Adrenal gland (tissue), 5 donors: ENCODE results near the gene RMI2.

Source experiments
- POLR2A ChIP-seq, 2 donors: fragments of 450-650 bp; IDR thresholded peaks; one replicate each; pipeline ENCODE4 v1.6.1; 2017; ENCODE audit warnings: antibody characterized with exemption in 2 of 2, mild to moderate bottlenecking in 2 of 2, moderate library complexity in 1 of 2
- TF ChIP-seq, protein P1 (sequence below), 6 experiments: fragments of 450-650 bp in 4 of 6; fragments of 200-600 bp in 2 of 6; sonication (generic) in 1 of 6; IDR thresholded peaks; 1 replicate in 5 of 6; 2 replicates in 1 of 6; pipeline versions ENCODE4 v1.5.1 to v1.8.0; 2016 to 2021; ENCODE audit warnings: antibody characterized with exemption in 6 of 6, mild to moderate bottlenecking in 2 of 6, moderate library complexity in 1 of 6
- donor health status: DM: no; HTN: no; CAD: no.

- TF ChIP-seq, protein P1, sequence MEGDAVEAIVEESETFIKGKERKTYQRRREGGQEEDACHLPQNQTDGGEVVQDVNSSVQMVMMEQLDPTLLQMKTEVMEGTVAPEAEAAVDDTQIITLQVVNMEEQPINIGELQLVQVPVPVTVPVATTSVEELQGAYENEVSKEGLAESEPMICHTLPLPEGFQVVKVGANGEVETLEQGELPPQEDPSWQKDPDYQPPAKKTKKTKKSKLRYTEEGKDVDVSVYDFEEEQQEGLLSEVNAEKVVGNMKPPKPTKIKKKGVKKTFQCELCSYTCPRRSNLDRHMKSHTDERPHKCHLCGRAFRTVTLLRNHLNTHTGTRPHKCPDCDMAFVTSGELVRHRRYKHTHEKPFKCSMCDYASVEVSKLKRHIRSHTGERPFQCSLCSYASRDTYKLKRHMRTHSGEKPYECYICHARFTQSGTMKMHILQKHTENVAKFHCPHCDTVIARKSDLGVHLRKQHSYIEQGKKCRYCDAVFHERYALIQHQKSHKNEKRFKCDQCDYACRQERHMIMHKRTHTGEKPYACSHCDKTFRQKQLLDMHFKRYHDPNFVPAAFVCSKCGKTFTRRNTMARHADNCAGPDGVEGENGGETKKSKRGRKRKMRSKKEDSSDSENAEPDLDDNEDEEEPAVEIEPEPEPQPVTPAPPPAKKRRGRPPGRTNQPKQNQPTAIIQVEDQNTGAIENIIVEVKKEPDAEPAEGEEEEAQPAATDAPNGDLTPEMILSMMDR (IDR thresholded peaks at IDR 0.05), result no peak
- TF ChIP-seq POLR2A (IDR thresholded peaks at IDR 0.05), result no peak
These were observed 21.5 kb upstream of the RMI2 start for GRCh38 chr16:11323551-11324336.
